WTC11 (cell line): ENCODE measurements around the gene SP140L. TPM values are rescaled to one million over a fixed set of nuclear protein-coding genes. Genes with fewer than 3 reads are reported as not detected.
A peak's percentile ranks its signal among the peaks of the same experiment; 100 is the strongest.

Experiments
- ATAC-seq: fragments of 200-7000 bp; cut with Tn5 transposase; 2 replicates; pipeline ENCODE4 v1.10.0; 2021; ENCODE audit warnings: mild to moderate bottlenecking, moderate library complexity
- CTCF ChIA-PET: fragments of 300-600 bp; sonication (Branson Sonifier 250); formaldehyde crosslinking; loops from one replicate; lab custom pipeline; 2021; ENCODE audit warnings: antibody characterized with exemption; lab: Charles Lee
- POLR2A ChIA-PET: fragments of 350-600 bp; sonication (Branson Sonifier 250); formaldehyde crosslinking; loops from one replicate; lab custom pipeline; 2021; ENCODE audit warnings: antibody characterized with exemption; lab: Charles Lee
- DNase-seq: peaks from one replicate; pipeline ENCODE4 v3.0.0; 2021; ENCODE audit warnings: low spot score
- H3K27ac Mint-ChIP-seq: 2 replicates; pipeline ENCODE4 v1.8.0; 2021; ENCODE audit warnings: mixed read lengths
- H3K27me3 Mint-ChIP-seq: 2 replicates; pipeline ENCODE4 v1.8.0; 2021; ENCODE audit warnings: low read depth, mild to moderate bottlenecking, moderate library complexity, mixed read lengths
- H3K36me3 Mint-ChIP-seq: 2 replicates; pipeline ENCODE4 v1.8.0; 2021; ENCODE audit warnings: mixed read lengths
- H3K4me1 Mint-ChIP-seq: 2 replicates; pipeline ENCODE4 v1.8.0; 2022; ENCODE audit warnings: mixed read lengths
- H3K4me3 Mint-ChIP-seq: 2 replicates; pipeline ENCODE4 v1.8.0; 2021; ENCODE audit warnings: mild to moderate bottlenecking, moderate library complexity, mixed read lengths
- H3K9me3 Mint-ChIP-seq: 2 replicates; pipeline ENCODE4 v1.8.0; 2021; ENCODE audit warnings: mixed read lengths
- ETV6 ChIP-seq: sonication (generic); formaldehyde crosslinking; IDR thresholded peaks from 2 replicates; pipeline ENCODE4 v1.8.1; 2022; ENCODE audit warnings: mild to moderate bottlenecking, missing genetic modification reagents
- FOXP4 ChIP-seq: sonication (generic); formaldehyde crosslinking; IDR thresholded peaks from 2 replicates; pipeline ENCODE4 v1.8.0; 2022; ENCODE audit warnings: mild to moderate bottlenecking, missing genetic modification reagents
- GABPB1 ChIP-seq: sonication (generic); formaldehyde crosslinking; IDR thresholded peaks from 2 replicates; pipeline ENCODE4 v1.8.1; 2023; ENCODE audit warnings: mild to moderate bottlenecking, missing genetic modification reagents
- NFE2L1 ChIP-seq: sonication (generic); formaldehyde crosslinking; IDR thresholded peaks from 2 replicates; pipeline ENCODE4 v1.8.1; 2023; ENCODE audit warnings: missing genetic modification reagents
- NR3C1 ChIP-seq: sonication (generic); formaldehyde crosslinking; conservative IDR thresholded peaks from 2 replicates; pipeline ENCODE4 v1.8.1; 2023; ENCODE audit warnings: low read depth, mild to moderate bottlenecking, missing genetic modification reagents
- PRDM15 ChIP-seq: sonication (generic); formaldehyde crosslinking; IDR thresholded peaks from 2 replicates; pipeline ENCODE4 v1.8.0; 2022; ENCODE audit warnings: missing genetic modification reagents
- TEAD1 ChIP-seq: sonication (generic); formaldehyde crosslinking; IDR thresholded peaks from 2 replicates; pipeline ENCODE4 v1.8.0; 2022; ENCODE audit warnings: mild to moderate bottlenecking, missing genetic modification reagents
- ZNF121 ChIP-seq: sonication (generic); formaldehyde crosslinking; IDR thresholded peaks from 2 replicates; pipeline ENCODE4 v1.8.0; 2023; ENCODE audit warnings: missing genetic modification reagents
- total RNA-seq: library from RNA; stranded (reverse); gene quantifications from 3 replicates; pipeline ENCODE4 v1.2.3, GENCODE V29; 2021

Gene SP140L
- total RNA-seq, 1 experiment from 2014 or later: 3.2 TPM

GRCh38 chr2:230423851-230424458 lies 97.0 kb downstream of the SP140L start:
- ChIA-PET POLR2A (no interaction called here), CTCF (no interaction called here)
- no peak overlapping the region for H3K27ac Mint-ChIP-seq
- no peak overlapping the region for H3K4me3 Mint-ChIP-seq
- H3K4me1 Mint-ChIP-seq: peaks cover 4% of the 10 kb centered on the region; the same call in 1 of the 2 replicates
- H3K27me3 Mint-ChIP-seq: no peaks in the 10 kb centered on the region
- H3K36me3 Mint-ChIP-seq: no peaks in the 10 kb centered on the region; the same call in 1 of the 2 replicates
- no peak for DNase-seq
- TF ChIP-seq GABPB1 (CRISPR knock-in tag) (peak; percentile 36; the same call in 1 of the 2 replicates), TEAD1 (CRISPR knock-in tag) (no peak)
- ATAC-seq: no peak
- peaks cover 3% of the 10 kb centered on the region; the same call in 1 of the 2 replicates for H3K9me3 Mint-ChIP-seq

- H3K36me3 Mint-ChIP-seq: peaks cover 4% of the 10 kb centered on the region
- TF ChIP-seq FOXP4 (CRISPR knock-in tag) (no peak), GABPB1 (CRISPR knock-in tag) (peak; percentile 96)
- TF ChIP-seq, all 79 proteins: peak for 1
- Mint-ChIP-seq H3K4me1 (peaks cover 4% of the 10 kb centered on the region; the same call in 1 of the 2 replicates), H3K9me3 (peaks cover 15% of the 10 kb centered on the region), H3K27me3 (no peaks in the 10 kb centered on the region), H3K4me3 (no peak overlapping the region), H3K27ac (no peak overlapping the region)
- ATAC-seq: no peak
- ChIA-PET POLR2A (no interaction called here), CTCF (no interaction called here)
- DNase-seq: no peak
Measured at GRCh38 chr2:230425377-230425776, 98.4 kb downstream of the SP140L start.

- Mint-ChIP-seq H3K36me3 (peaks cover 4% of the 10 kb centered on the region), H3K27me3 (no peaks in the 10 kb centered on the region), H3K4me3 (no peak overlapping the region), H3K4me1 (no peaks in the 10 kb centered on the region), H3K27ac (no peak overlapping the region), H3K9me3 (peaks cover 29% of the 10 kb centered on the region)
- no peak for DNase-seq
- no peak for ATAC-seq
- ChIA-PET POLR2A (no interaction called here), CTCF (no interaction called here)
- TF ChIP-seq FOXP4 (CRISPR knock-in tag): no peak
- no peak for TF ChIP-seq ZNF121 (CRISPR knock-in tag)
- TF ChIP-seq NFE2L1 (CRISPR knock-in tag): no peak
- TF ChIP-seq PRDM15: no peak
- no peak for TF ChIP-seq NR3C1 (CRISPR knock-in tag)
- TF ChIP-seq ETV6 (CRISPR knock-in tag): no peak
Measured at GRCh38 chr2:230429513-230429912, 102.5 kb downstream of the SP140L start.
